ENCODE measurements around the gene ZFP69B.
A peak's percentile ranks its signal among the peaks of the same experiment; 100 is the strongest.
"Not testable (repeated sequence)": the region's sequence is repeated elsewhere in the genome, so short reads cannot be mapped to it uniquely, and the experiment has no call there.

ZFP69B gene

GRCh38 chr1:40438391-40439015, 11.8 kb upstream of the ZFP69B start:
- DNase-seq: no peak

- no peak for DNase-seq
Observed at GRCh38 chr1:40439247-40439646, 11.0 kb upstream of the ZFP69B start.

- peak; percentile 85 for DNase-seq
Observed at GRCh38 chr1:40450495-40451237, 390 bp downstream of the ZFP69B start.

GRCh38 chr1:40451238-40451585, 936 bp downstream of the ZFP69B start:
- no peak for DNase-seq

GRCh38 chr1:40454873-40455272, 4.6 kb downstream of the ZFP69B start:
- DNase-seq: no peak

GRCh38 chr1:40462956-40463590, 12.8 kb downstream of the ZFP69B start:
- DNase-seq: no peak

GRCh38 chr1:40469327-40469726, 19.1 kb downstream of the ZFP69B start:
- DNase-seq: no peak

- no peak for DNase-seq
Observed at GRCh38 chr1:40475268-40475667, 25.0 kb downstream of the ZFP69B start.

GRCh38 chr1:40476924-40477677, 26.8 kb downstream of the ZFP69B start, which contains the start of gene ZFP69:
Gene ZFP69 (plus strand): TSS chr1:40477290. CDS start chr1:40479362, 2,072 bp downstream.
- peak; percentile 58 for DNase-seq

- peak; percentile 10 for DNase-seq
Observed at GRCh38 chr1:40477678-40478053, 27.4 kb downstream of the ZFP69B start.

- DNase-seq: no peak
Observed at GRCh38 chr1:40478276-40478675, 28.0 kb downstream of the ZFP69B start.

GRCh38 chr1:40479156-40479555, 28.9 kb downstream of the ZFP69B start:
- no peak for DNase-seq

- no peak for DNase-seq
Observed at GRCh38 chr1:40495315-40495903, 45.1 kb downstream of the ZFP69B start.

GRCh38 chr1:40502651-40503050, 52.4 kb downstream of the ZFP69B start:
- not testable (repeated sequence) for DNase-seq

- no peak for DNase-seq
Observed at GRCh38 chr1:40507973-40508372, 57.7 kb downstream of the ZFP69B start.

GRCh38 chr1:40508375-40509341, 58.4 kb downstream of the ZFP69B start, which contains the start of gene EXO5:
Gene EXO5 (plus strand): TSS chr1:40508767. CDS start chr1:40514545, 5,778 bp downstream.
- peak; percentile 79 for DNase-seq
